Naive thymus-derived CD4-positive, alpha-beta T cell (primary cell): Measurements from ENCODE around the gene PCSK4. TPM values are rescaled to one million over a fixed set of nuclear protein-coding genes. Genes with fewer than 3 reads are reported as not detected.
A peak's percentile ranks its signal among the peaks of the same experiment; 100 is the strongest.

Source experiments
- ATAC-seq: fragments of 150-1000 bp; cut with Tn5 transposase; 2 replicates; pipeline ENCODE4 v1.10.0; 2021; ENCODE audit warnings: mild to moderate bottlenecking, moderate library complexity
- CTCF ChIA-PET: fragments of 350-600 bp; sonication (Branson Sonifier 250); formaldehyde crosslinking; loops from one replicate; lab custom pipeline; 2021; ENCODE audit warnings: antibody characterized with exemption; lab: Charles Lee
- POLR2A ChIA-PET: fragments of 350-600 bp; sonication (Branson Sonifier 250); formaldehyde crosslinking; loops from one replicate; lab custom pipeline; 2021; ENCODE audit warnings: antibody characterized with exemption, inconsistent platforms; lab: Charles Lee
- DNase-seq, 9 donors: peaks; one replicate each; pipeline versions ENCODE4 v3.0.0 to v3.0.0-alpha.2; 2020 to 2022; ENCODE audit warnings: mixed read lengths in 1 of 9
- H3K27ac ChIP-seq: one replicate; pipeline ENCODE4 v1.7.0; 2013; ENCODE audit warnings: mild to moderate bottlenecking, low read depth, low read length, moderate library complexity
- H3K27me3 ChIP-seq, 2 donors: one replicate each; pipeline ENCODE4 v1.7.0; 2013; ENCODE audit warnings: low read length in 2 of 2, mild to moderate bottlenecking in 2 of 2, moderate library complexity in 2 of 2; ENCODE audit not compliant: control insufficient read depth in 2 of 2, insufficient read depth in 2 of 2
- H3K36me3 ChIP-seq, 3 experiments: 1 replicate in 2 of 3; 2 replicates in 1 of 3; pipeline ENCODE4 v1.7.0; 2013; ENCODE audit warnings: low read length in 3 of 3, mild to moderate bottlenecking in 3 of 3, moderate library complexity in 1 of 3; ENCODE audit not compliant: insufficient read depth in 3 of 3, control insufficient read depth in 2 of 3
- H3K4me1 ChIP-seq, 2 donors: one replicate each; pipeline ENCODE4 v1.7.0; 2013; ENCODE audit warnings: low read length in 2 of 2, mild to moderate bottlenecking in 2 of 2, moderate library complexity in 1 of 2; ENCODE audit not compliant: control insufficient read depth in 2 of 2, insufficient read depth in 2 of 2
- H3K4me3 ChIP-seq: 2 replicates; pipeline ENCODE4 v1.7.0; 2013; ENCODE audit warnings: mild to moderate bottlenecking, low read length
- H3K9me3 ChIP-seq, 3 experiments: 1 replicate in 2 of 3; 2 replicates in 1 of 3; pipeline ENCODE4 v1.7.0; 2013; ENCODE audit warnings: low read length in 3 of 3; ENCODE audit not compliant: control insufficient read depth in 2 of 3
- H3K27ac Mint-ChIP-seq, 9 donors: one replicate each; pipeline ENCODE4 v1.8.0; 2020 to 2022; ENCODE audit warnings: mixed read lengths in 9 of 9, mild to moderate bottlenecking in 8 of 9, moderate library complexity in 5 of 9, inconsistent platforms in 2 of 9
- H3K27me3 Mint-ChIP-seq, 5 donors: one replicate each; pipeline ENCODE4 v1.8.0; 2021 to 2022; ENCODE audit warnings: mixed read lengths in 5 of 5, mild to moderate bottlenecking in 1 of 5
- H3K36me3 Mint-ChIP-seq, 5 donors: one replicate each; pipeline ENCODE4 v1.8.0; 2020 to 2022; ENCODE audit warnings: mixed read lengths in 5 of 5, mild to moderate bottlenecking in 3 of 5, inconsistent platforms in 1 of 5
- H3K4me1 Mint-ChIP-seq, 7 donors: one replicate each; pipeline ENCODE4 v1.8.0; 2020 to 2022; ENCODE audit warnings: mixed read lengths in 7 of 7, mild to moderate bottlenecking in 3 of 7, inconsistent platforms in 1 of 7
- H3K4me3 Mint-ChIP-seq, 10 donors: one replicate each; pipeline ENCODE4 v1.8.0; 2020 to 2022; ENCODE audit warnings: mild to moderate bottlenecking in 10 of 10, mixed read lengths in 10 of 10, moderate library complexity in 6 of 10, inconsistent platforms in 2 of 10
- H3K9me3 Mint-ChIP-seq, 11 donors: one replicate each; pipeline ENCODE4 v1.8.0; 2020 to 2022; ENCODE audit warnings: mixed read lengths in 11 of 11, mild to moderate bottlenecking in 4 of 11, inconsistent platforms in 1 of 11, moderate library complexity in 1 of 11
- intact Hi-C, 2 donors: fragments of 100-400 bp; cut with micrococcal nuclease; formaldehyde crosslinking; loops; one replicate each; pipeline ENCODE4 v1.15.1; 2023
- polyA plus RNA-seq, 2 donors: library from polyadenylated mRNA; unstranded; fragments of 300-500 nt; fragmentation: Illumina TruSeq; gene quantifications; one replicate each; pipeline ENCODE4 v1.2.3, GENCODE V29; 2021
- total RNA-seq, 6 experiments: library from RNA in 5 of 6; stranded (reverse) in 5 of 6; gene quantifications; 1 replicate in 5 of 6; 2 replicates in 1 of 6; pipeline ENCODE4 v1.2.3 and lab custom pipeline; 2021 to 2026

PCSK4 gene
- total and polyA plus RNA-seq, 7 experiments from 2014 or later = 0.64 to 10.8 (median 7.4) TPM

- no peak for DNase-seq
- ATAC-seq = no peak
- Histone ChIP-seq H3K9me3 (no peaks in the 10 kb centered on the region), H3K27ac (no peak overlapping the region), H3K4me3 (peak overlapping the region; percentile 59), H3K36me3 (peaks cover 0 to 9% (median 0%) of the 10 kb centered on the region in 3 experiments), H3K4me1 (peaks cover 19 to 30% of the 10 kb centered on the region in 2 donors), H3K27me3 (peaks cover 0 to 6% of the 10 kb centered on the region in 2 donors)
- Mint-ChIP-seq H3K27ac (peak overlapping the region in 2 of 9 donors; percentile 43 to 68), H3K9me3 (no peaks in the 10 kb centered on the region), H3K36me3 (no peaks in the 10 kb centered on the region), H3K27me3 (peaks cover 0 to 16% (median 0%) of the 10 kb centered on the region in 5 donors), H3K4me1 (peaks cover 0 to 14% (median 12%) of the 10 kb centered on the region in 7 donors), H3K4me3 (peak overlapping the region; percentile 42 to 87 (median 74))
- intact Hi-C loops = loop anchor here in 1 of 2 donors (1.0 to 2.0 kb wide), 3 partner anchors 9 to 43 kb away; partner anchors contain the start of genes ADAMTSL5 and C19orf25
- ChIA-PET CTCF (no interaction called here), POLR2A (interaction anchor here (1.7 kb wide), 1 partner anchor 9 kb away, joined by 5 read pairs; the partner anchor contains the start of gene C19orf25)
These were observed 20.2 kb downstream of the PCSK4 start for GRCh38 chr19:1470055-1470304.

- Mint-ChIP-seq H3K4me3 (peak overlapping the region in 5 of 10 donors; percentile 67 to 87 (median 74)), H3K27ac (no peak overlapping the region), H3K4me1 (peaks cover 0 to 14% (median 12%) of the 10 kb centered on the region in 7 donors), H3K36me3 (no peaks in the 10 kb centered on the region), H3K9me3 (no peaks in the 10 kb centered on the region), H3K27me3 (peaks cover 0 to 16% (median 0%) of the 10 kb centered on the region in 5 donors)
- ATAC-seq (peak; percentile 36), DNase-seq (peak in 4 of 9 donors; percentile 22 to 50 (median 35))
- Histone ChIP-seq H3K4me1 (peaks cover 19 to 30% of the 10 kb centered on the region in 2 donors), H3K27me3 (peaks cover 0 to 6% of the 10 kb centered on the region in 2 donors), H3K9me3 (no peaks in the 10 kb centered on the region), H3K36me3 (peaks cover 0 to 4% (median 0%) of the 10 kb centered on the region in 3 experiments), H3K27ac (no peak overlapping the region), H3K4me3 (peak overlapping the region; percentile 59)
- intact Hi-C loops = loop anchor here (1.0 to 5.0 kb wide), 4 partner anchors 10 to 288 kb away; partner anchors contain the start of genes ADAMTSL5 (in 1 of the 2) and C19orf25 (in 1 of the 2)
- ChIA-PET CTCF (no interaction called here), POLR2A (interaction anchor here (0.9 to 1.2 kb wide), 2 partner anchors 7 to 9 kb away, joined by 3 read pairs; no protein-coding TSS in a partner anchor)
These were observed 20.7 kb downstream of the PCSK4 start for GRCh38 chr19:1469255-1470054.

GRCh38 chr19:1468821-1469254 is 21.3 kb downstream of the PCSK4 start:
- peak overlapping the region in 7 of 10 donors; percentile 33 to 78 (median 48) for H3K4me3 Mint-ChIP-seq
- no peak overlapping the region for H3K27ac ChIP-seq

GRCh38 chr19:1468274-1468820 is 21.8 kb downstream of the PCSK4 start:
- Mint-ChIP-seq H3K27ac (no peak overlapping the region), H3K27me3 (peaks cover 0 to 16% (median 0%) of the 10 kb centered on the region in 5 donors), H3K9me3 (no peaks in the 10 kb centered on the region), H3K36me3 (no peaks in the 10 kb centered on the region), H3K4me3 (peak overlapping the region in 8 of 10 donors; percentile 23 to 78 (median 49)), H3K4me1 (peaks cover 0 to 14% (median 11%) of the 10 kb centered on the region in 7 donors)
- CTCF ChIA-PET = no interaction called here
- no peak overlapping the region for H3K4me3 ChIP-seq
- ATAC-seq = no peak
- POLR2A ChIA-PET = interaction anchor here (1.2 kb wide), 1 partner anchor 10 kb away, joined by 3 read pairs; no protein-coding TSS in a partner anchor
- no peaks in the 10 kb centered on the region for H3K36me3 ChIP-seq
- H3K9me3 ChIP-seq = no peaks in the 10 kb centered on the region
- H3K27me3 ChIP-seq = peaks cover 0 to 6% of the 10 kb centered on the region in 2 donors
- intact Hi-C loops = loop anchor here in 1 of 2 donors (5.0 kb wide), 1 partner anchor 289 kb away; no protein-coding TSS in a partner anchor
- H3K4me1 ChIP-seq = peaks cover 19 to 30% of the 10 kb centered on the region in 2 donors
- DNase-seq = no peak
- no peak overlapping the region for H3K27ac ChIP-seq

More at GRCh38 chr19:1468821-1469254, 21.3 kb downstream of the PCSK4 start:
- Mint-ChIP-seq H3K36me3 (no peaks in the 10 kb centered on the region), H3K27ac (peak overlapping the region in 1 of 9 donors; percentile 9), H3K27me3 (peaks cover 0 to 16% (median 0%) of the 10 kb centered on the region in 5 donors), H3K4me1 (peaks cover 0 to 14% (median 12%) of the 10 kb centered on the region in 7 donors), H3K9me3 (no peaks in the 10 kb centered on the region)
- Histone ChIP-seq H3K4me3 (no peak overlapping the region), H3K4me1 (peaks cover 19 to 30% of the 10 kb centered on the region in 2 donors), H3K36me3 (no peaks in the 10 kb centered on the region), H3K27me3 (peaks cover 0 to 6% of the 10 kb centered on the region in 2 donors), H3K9me3 (no peaks in the 10 kb centered on the region)
- intact Hi-C loops = loop anchor here in 1 of 2 donors (5.0 kb wide), 1 partner anchor 288 kb away; no protein-coding TSS in a partner anchor
- CTCF ChIA-PET = no interaction called here
- peak; percentile 7 for ATAC-seq
- POLR2A ChIA-PET = interaction anchor here (0.9 to 1.2 kb wide), 2 partner anchors 8 to 9 kb away, joined by 3 read pairs; no protein-coding TSS in a partner anchor
- peak in 1 of 9 donors; percentile 56 for DNase-seq

GRCh38 chr19:1467490-1468273 is 22.5 kb downstream of the PCSK4 start:
- ChIA-PET POLR2A (interaction anchor here (0.6 kb wide), 1 partner anchor 199 kb away, joined by 3 read pairs; the partner anchor contains the start of gene CIRBP), CTCF (no interaction called here)
- no peak for DNase-seq
- H3K4me3 Mint-ChIP-seq = peak overlapping the region in 2 of 10 donors; percentile 48 to 78
- H3K4me1 Mint-ChIP-seq = peaks cover 0 to 11% (median 5%) of the 10 kb centered on the region in 7 donors
- H3K27me3 ChIP-seq = peaks cover 0 to 6% of the 10 kb centered on the region in 2 donors
- no peaks in the 10 kb centered on the region for H3K9me3 Mint-ChIP-seq
- H3K36me3 Mint-ChIP-seq = no peaks in the 10 kb centered on the region
- H3K9me3 ChIP-seq = no peaks in the 10 kb centered on the region
- peaks cover 0 to 11% (median 0%) of the 10 kb centered on the region in 5 donors for H3K27me3 Mint-ChIP-seq
- no peaks in the 10 kb centered on the region for H3K36me3 ChIP-seq
- H3K27ac ChIP-seq = no peak overlapping the region
- intact Hi-C loops = loop anchor here in 1 of 2 donors (5.0 kb wide), 1 partner anchor 290 kb away; no protein-coding TSS in a partner anchor
- peaks cover 19 to 30% of the 10 kb centered on the region in 2 donors for H3K4me1 ChIP-seq
- H3K27ac Mint-ChIP-seq = no peak overlapping the region
- ATAC-seq = no peak
- no peak overlapping the region for H3K4me3 ChIP-seq

GRCh38 chr19:1467215-1467489 is 23.0 kb downstream of the PCSK4 start:
- peaks cover 0 to 10% (median 0%) of the 10 kb centered on the region in 5 donors for H3K27me3 Mint-ChIP-seq
- no peaks in the 10 kb centered on the region for H3K36me3 Mint-ChIP-seq
- H3K4me1 Mint-ChIP-seq = peaks cover 0 to 11% (median 5%) of the 10 kb centered on the region in 7 donors
- intact Hi-C loops = loop anchor here in 1 of 2 donors (5.0 kb wide), 1 partner anchor 290 kb away; no protein-coding TSS in a partner anchor
- Histone ChIP-seq H3K9me3 (no peaks in the 10 kb centered on the region), H3K27ac (no peak overlapping the region), H3K4me3 (no peak overlapping the region), H3K27me3 (peaks cover 0 to 6% of the 10 kb centered on the region in 2 donors), H3K4me1 (peaks cover 19 to 30% of the 10 kb centered on the region in 2 donors), H3K36me3 (no peaks in the 10 kb centered on the region)
- POLR2A ChIA-PET = interaction anchor here (1.4 kb wide), 1 partner anchor 16 kb away, joined by 4 read pairs; no protein-coding TSS in a partner anchor
- no peaks in the 10 kb centered on the region for H3K9me3 Mint-ChIP-seq
- CTCF ChIA-PET = no interaction called here
- no peak for DNase-seq
- no peak for ATAC-seq
- peak overlapping the region in 1 of 10 donors; percentile 16 for H3K4me3 Mint-ChIP-seq
- H3K27ac Mint-ChIP-seq = no peak overlapping the region
